GM18499 (cell line): ENCODE measurements around the gene PFN3.
A peak's percentile ranks its signal among the peaks of the same experiment; 100 is the strongest.
"Not testable (repeated sequence)": the region's sequence is repeated elsewhere in the genome, so short reads cannot be mapped to it uniquely, and the experiment has no call there.

Experiments used
- ATAC-seq: cut with Tn5 transposase; IDR thresholded peaks from one replicate; pipeline ENCODE4 v1.9.1; 2021; ENCODE audit warnings: moderate number of reproducible peaks; ENCODE audit not compliant: insufficient read depth, unreplicated experiment

Gene PFN3

GRCh38 chr5:177364159-177364962 is 36.1 kb downstream of the PFN3 start:
- ATAC-seq: no peak

- no peak for ATAC-seq
Measured at GRCh38 chr5:177363565-177363964, 36.9 kb downstream of the PFN3 start.

GRCh38 chr5:177362610-177363507 is 37.6 kb downstream of the PFN3 start:
- ATAC-seq: no peak

GRCh38 chr5:177362292-177362609 is 38.2 kb downstream of the PFN3 start:
- ATAC-seq: no peak

GRCh38 chr5:177361418-177362291 is 38.8 kb downstream of the PFN3 start:
- ATAC-seq: no peak

GRCh38 chr5:177360740-177361139 is 39.7 kb downstream of the PFN3 start:
- ATAC-seq: not testable (repeated sequence)

GRCh38 chr5:177359860-177360259 is 40.6 kb downstream of the PFN3 start:
- no peak for ATAC-seq

GRCh38 chr5:177359451-177359851 is 41.0 kb downstream of the PFN3 start:
- no peak for ATAC-seq

- ATAC-seq: no peak
Measured at GRCh38 chr5:177358370-177358819, 42.1 kb downstream of the PFN3 start.

GRCh38 chr5:177357459-177358351 is 42.8 kb downstream of the PFN3 start, which contains the start of gene RGS14:
RGS14 (plus strand) TSS chr5:177357924; CDS start chr5:177358025, 101 bp downstream.
- peak; percentile 72 for ATAC-seq

GRCh38 chr5:177357146-177357458 is 43.4 kb downstream of the PFN3 start:
- no peak for ATAC-seq

- no peak for ATAC-seq
Measured at GRCh38 chr5:177356746-177357145, 43.7 kb downstream of the PFN3 start.

- no peak for ATAC-seq
Measured at GRCh38 chr5:177355868-177356168, 44.6 kb downstream of the PFN3 start.

- ATAC-seq: no peak
Measured at GRCh38 chr5:177355162-177355867, 45.1 kb downstream of the PFN3 start.

- ATAC-seq: no peak
Measured at GRCh38 chr5:177354711-177355110, 45.8 kb downstream of the PFN3 start.

GRCh38 chr5:177354256-177354655 is 46.2 kb downstream of the PFN3 start:
- ATAC-seq: no peak

GRCh38 chr5:177353093-177353492 is 47.4 kb downstream of the PFN3 start:
- no peak for ATAC-seq

GRCh38 chr5:177351392-177352329 is 48.8 kb downstream of the PFN3 start, which contains the start of gene LMAN2:
LMAN2 (minus strand) TSS chr5:177351668; CDS start chr5:177351647, 21 bp downstream.
- peak; percentile 71 for ATAC-seq
